Measurements from ENCODE around the gene FOSL2. TPM values are rescaled to one million over a fixed set of nuclear protein-coding genes. Genes with fewer than 3 reads are reported as not detected.
A peak's percentile ranks its signal among the peaks of the same experiment; 100 is the strongest.

FOSL2 gene
- total RNA-seq, 1 donor from 2014 or later: 185 TPM

- H3K36me3 ChIP-seq: peaks cover 4 to 12% of the 10 kb centered on the region in 2 donors
- no peaks in the 10 kb centered on the region for H3K27me3 ChIP-seq
- intact Hi-C loops (cut with DNase I): loop anchor here (1.0 to 10.0 kb wide), 8 partner anchors 49 to 501 kb away; partner anchors contain the start of genes BABAM2, PPP1CB and RBKS
- peak; percentile 50 to 92 for DNase-seq (ENCODE audit: low spot score in 2 of 2)
- H3K9me3 ChIP-seq: no peaks in the 10 kb centered on the region
- H3K27ac ChIP-seq: peak overlapping the region; percentile 99 to 100
- no peak for TF ChIP-seq CTCF (IDR thresholded peaks at IDR 0.05)
- H3K4me3 ChIP-seq: peak overlapping the region; percentile 81 to 96
- peaks cover 0 to 8% of the 10 kb centered on the region in 2 donors for H3K4me1 ChIP-seq
Observed at GRCh38 chr2:28390746-28391563, 1.7 kb upstream of the FOSL2 start.

GRCh38 chr2:28391564-28392296 lies 928 bp upstream of the FOSL2 start:
- Histone ChIP-seq H3K36me3 (peaks cover 4 to 12% of the 10 kb centered on the region in 2 donors), H3K4me3 (peak overlapping the region; percentile 81 to 96), H3K9me3 (no peaks in the 10 kb centered on the region), H3K4me1 (peaks cover 0 to 8% of the 10 kb centered on the region in 2 donors), H3K27ac (peak overlapping the region; percentile 99 to 100), H3K27me3 (no peaks in the 10 kb centered on the region)
- intact Hi-C loops (cut with DNase I): loop anchor here (1.0 to 10.0 kb wide), 8 partner anchors 49 to 685 kb away; partner anchors contain the start of genes BABAM2, PPP1CB and RBKS
- TF ChIP-seq CTCF (IDR thresholded peaks at IDR 0.05): peak in 1 of 3 experiments; percentile 43
- DNase-seq (ENCODE audit: low spot score in 2 of 2): peak; percentile 83 to 97

GRCh38 chr2:28393114-28393836 lies 617 bp downstream of the FOSL2 start:
- peak overlapping the region; percentile 99 to 100 for H3K27ac ChIP-seq
- intact Hi-C loops (cut with DNase I): loop anchor here (10.0 kb wide), 2 partner anchors 242 to 362 kb away; partner anchors contain the start of gene PPP1CB
- H3K4me3 ChIP-seq: peak overlapping the region; percentile 81 to 96
- H3K9me3 ChIP-seq: no peaks in the 10 kb centered on the region
- DNase-seq (ENCODE audit: low spot score in 2 of 2): peak in 1 of 2 donors; percentile 85
- TF ChIP-seq CTCF (IDR thresholded peaks at IDR 0.05): no peak
- H3K4me1 ChIP-seq: peaks cover 1 to 20% of the 10 kb centered on the region in 2 donors
- H3K36me3 ChIP-seq: peaks cover 6 to 20% of the 10 kb centered on the region in 2 donors
- H3K27me3 ChIP-seq: no peaks in the 10 kb centered on the region

GRCh38 chr2:28394331-28394877 lies 1.7 kb downstream of the FOSL2 start:
- DNase-seq (ENCODE audit: low spot score in 2 of 2): no peak
- Histone ChIP-seq H3K27ac (peak overlapping the region; percentile 99 to 100), H3K4me3 (peak overlapping the region; percentile 81 to 96), H3K36me3 (peaks cover 7 to 24% of the 10 kb centered on the region in 2 donors), H3K9me3 (no peaks in the 10 kb centered on the region), H3K27me3 (no peaks in the 10 kb centered on the region), H3K4me1 (peaks cover 3 to 27% of the 10 kb centered on the region in 2 donors)
- TF ChIP-seq CTCF (IDR thresholded peaks at IDR 0.05): no peak
- intact Hi-C loops (cut with DNase I): loop anchor here (10.0 kb wide), 2 partner anchors 240 to 360 kb away; partner anchors contain the start of gene PPP1CB

- Histone ChIP-seq H3K9me3 (no peaks in the 10 kb centered on the region), H3K27ac (peak overlapping the region; percentile 99 to 100), H3K27me3 (no peaks in the 10 kb centered on the region), H3K4me1 (peaks cover 3 to 28% of the 10 kb centered on the region in 2 donors), H3K4me3 (peak overlapping the region; percentile 81 to 96), H3K36me3 (peaks cover 7 to 24% of the 10 kb centered on the region in 2 donors)
- intact Hi-C loops (cut with DNase I): loop anchor here (1.0 to 10.0 kb wide), 5 partner anchors 168 to 673 kb away; partner anchors contain the start of gene PPP1CB
- no peak for TF ChIP-seq CTCF (IDR thresholded peaks at IDR 0.05)
- DNase-seq (ENCODE audit: low spot score in 2 of 2): no peak
Observed at GRCh38 chr2:28394997-28395333, 2.3 kb downstream of the FOSL2 start.

Data from ascending aorta (tissue), 2 donors.